Measurements from ENCODE around the gene ADIPOR2. TPM values are rescaled to one million over a fixed set of nuclear protein-coding genes. Genes with fewer than 3 reads are reported as not detected.

ADIPOR2 gene
- total RNA-seq, 1 experiment from 2014 or later, result 45.3 TPM

DNA sequence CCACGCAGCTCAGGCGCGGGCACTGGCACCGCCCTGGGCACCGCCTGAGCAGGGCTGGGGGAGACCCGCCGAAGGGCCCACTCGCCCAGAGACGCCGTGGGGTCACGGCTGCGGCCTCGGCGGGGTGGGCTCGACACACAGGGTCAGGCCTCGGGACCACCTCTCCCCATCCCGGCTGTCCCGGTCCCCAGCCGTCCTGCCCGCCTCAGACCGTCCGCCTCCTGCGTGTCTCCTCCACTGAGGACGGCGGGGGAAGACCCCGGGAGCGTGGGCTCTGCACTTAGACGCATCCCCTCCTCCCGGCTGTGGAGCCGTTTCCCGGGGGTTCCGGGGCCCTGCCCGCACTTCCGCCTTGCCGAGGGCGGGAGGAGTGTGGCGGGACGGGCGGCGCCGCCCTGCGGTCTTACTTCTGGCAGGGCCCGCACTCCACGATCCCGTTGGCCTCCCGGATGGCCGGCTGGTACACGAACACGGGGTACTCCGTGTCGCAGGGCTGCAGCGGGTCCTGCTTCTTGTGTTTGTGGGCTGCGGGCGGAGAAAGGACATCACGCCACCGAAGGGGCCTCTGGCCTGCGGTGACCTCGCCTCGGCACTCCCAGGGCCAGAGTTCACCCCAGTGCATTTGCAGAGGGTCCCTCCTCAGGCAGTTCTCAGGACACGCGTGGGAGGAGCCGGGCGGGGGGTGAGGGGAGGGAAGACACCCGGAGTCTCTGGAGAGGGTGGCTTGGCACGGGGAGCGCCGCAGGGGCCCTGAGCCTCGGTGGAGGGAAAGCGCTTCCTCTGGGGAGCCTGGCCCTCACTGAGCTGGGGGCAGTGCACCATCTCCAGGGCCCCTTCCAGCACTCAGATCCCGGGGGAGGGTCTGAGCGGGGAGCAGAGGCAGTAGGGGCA lies 106.4 kb downstream of the ADIPOR2 start:
- no peak overlapping the region for H3K4me3 Mint-ChIP-seq
- peak overlapping the region; percentile 18 for H3K9ac ChIP-seq (ENCODE audit: extremely low read depth, insufficient read length, low read length)

More for the DNA sequence above, 106.4 kb downstream of the ADIPOR2 start:
- H3K36me3 Mint-ChIP-seq (ENCODE audit: insufficient read depth in 1 of 3, low read depth in 3 of 3), result no peaks in the 10 kb centered on the region
- Histone ChIP-seq H2BK5ac (ENCODE audit: insufficient read length, low read length) (no peak overlapping the region), H3K23me2 (ENCODE audit: insufficient read length, low read depth, low read length, poor library complexity, severe bottlenecking) (peaks cover 4% of the 10 kb centered on the region), H3K4me2 (ENCODE audit: insufficient read depth, insufficient read length, low read length) (peak overlapping the region; percentile 23), H3K27ac (ENCODE audit: insufficient read length, low read depth, low read length) (no peak overlapping the region), H3K27me3 (ENCODE audit: insufficient read depth, low read length) (no peaks in the 10 kb centered on the region), H3K4ac (ENCODE audit: low read depth, low read length) (no peak overlapping the region), H2BK12ac (ENCODE audit: insufficient read length, low read depth, low read length) (no peak overlapping the region), H4K8ac (replicated peaks; ENCODE audit: insufficient read length, low read depth, low read length) (no peak overlapping the region), H3K23ac (ENCODE audit: insufficient read length, low read depth, low read length) (no peak overlapping the region), H2AK5ac (ENCODE audit: insufficient read length, low read length) (no peak overlapping the region), H4K20me1 (ENCODE audit: control insufficient read depth, insufficient read depth, insufficient read length) (no peaks in the 10 kb centered on the region), H3K56ac (ENCODE audit: insufficient read length, low read depth, low read length) (no peak overlapping the region), H4K5ac (ENCODE audit: insufficient read length, low read depth, low read length) (no peak overlapping the region), H2BK15ac (ENCODE audit: low read depth, low read length) (no peak overlapping the region), H3K9me3 (ENCODE audit: control insufficient read depth, low read depth, low read length) (no peaks in the 10 kb centered on the region), H3K79me2 (ENCODE audit: insufficient read depth, low read length) (no peaks in the 10 kb centered on the region), H2BK120ac (ENCODE audit: low read depth, low read length, poor library complexity, severe bottlenecking) (no peak overlapping the region), H3K14ac (ENCODE audit: insufficient read depth, low read length) (peak overlapping the region; percentile 27; the same call in 1 of the 2 replicates), H4K91ac (ENCODE audit: insufficient read length, low read depth, low read length) (no peak overlapping the region), H3K18ac (ENCODE audit: insufficient read length, low read depth, low read length) (no peak overlapping the region), H3K79me1 (ENCODE audit: insufficient read depth, low read depth, low read length, poor library complexity, severe bottlenecking) (no peaks in the 10 kb centered on the region), H3K4me1 (ENCODE audit: insufficient read depth, low read length) (no peaks in the 10 kb centered on the region), H3T11ph (ENCODE audit: low read length) (no peak overlapping the region), H2AFZ (ENCODE audit: low read length) (no peak overlapping the region), H2BK20ac (ENCODE audit: low read depth, low read length, poor library complexity, severe bottlenecking) (no peak overlapping the region)
- peak; percentile 56 for DNase-seq
- H3K4me1 Mint-ChIP-seq, result peaks cover 21 to 24% of the 10 kb centered on the region in 2 experiments
- peaks cover 7% of the 10 kb centered on the region for H3K27me3 Mint-ChIP-seq (ENCODE audit: low read depth)
- TF ChIP-seq, protein P1, sequence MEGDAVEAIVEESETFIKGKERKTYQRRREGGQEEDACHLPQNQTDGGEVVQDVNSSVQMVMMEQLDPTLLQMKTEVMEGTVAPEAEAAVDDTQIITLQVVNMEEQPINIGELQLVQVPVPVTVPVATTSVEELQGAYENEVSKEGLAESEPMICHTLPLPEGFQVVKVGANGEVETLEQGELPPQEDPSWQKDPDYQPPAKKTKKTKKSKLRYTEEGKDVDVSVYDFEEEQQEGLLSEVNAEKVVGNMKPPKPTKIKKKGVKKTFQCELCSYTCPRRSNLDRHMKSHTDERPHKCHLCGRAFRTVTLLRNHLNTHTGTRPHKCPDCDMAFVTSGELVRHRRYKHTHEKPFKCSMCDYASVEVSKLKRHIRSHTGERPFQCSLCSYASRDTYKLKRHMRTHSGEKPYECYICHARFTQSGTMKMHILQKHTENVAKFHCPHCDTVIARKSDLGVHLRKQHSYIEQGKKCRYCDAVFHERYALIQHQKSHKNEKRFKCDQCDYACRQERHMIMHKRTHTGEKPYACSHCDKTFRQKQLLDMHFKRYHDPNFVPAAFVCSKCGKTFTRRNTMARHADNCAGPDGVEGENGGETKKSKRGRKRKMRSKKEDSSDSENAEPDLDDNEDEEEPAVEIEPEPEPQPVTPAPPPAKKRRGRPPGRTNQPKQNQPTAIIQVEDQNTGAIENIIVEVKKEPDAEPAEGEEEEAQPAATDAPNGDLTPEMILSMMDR (conservative IDR thresholded peaks at IDR 0.05), result no peak
- H3K27ac Mint-ChIP-seq, result no peak overlapping the region
- no peaks in the 10 kb centered on the region; a peak in 1 of 5 replicates for H3K9me3 Mint-ChIP-seq
- whole genome bisulfite sequencing (ENCODE audit: extremely low coverage, insufficient read length, low lambda C conversion rate), result no CpG with 5 or more reads among the region's 71 CpGs
